Activated CD4-positive, alpha-beta T cell treated with anti-CD3 and anti-CD28 coated beads for 24 hours (primary cell): ENCODE measurements around the gene CFAP97.
"Not testable (repeated sequence)": the region's sequence is repeated elsewhere in the genome, so short reads cannot be mapped to it uniquely, and the experiment has no call there.

Source experiments
- DNase-seq, 2 donors: peaks; one replicate each; pipeline ENCODE4 v3.0.0-alpha.2; 2020; ENCODE audit warnings: low read depth in 2 of 2

The CFAP97 gene

DNA sequence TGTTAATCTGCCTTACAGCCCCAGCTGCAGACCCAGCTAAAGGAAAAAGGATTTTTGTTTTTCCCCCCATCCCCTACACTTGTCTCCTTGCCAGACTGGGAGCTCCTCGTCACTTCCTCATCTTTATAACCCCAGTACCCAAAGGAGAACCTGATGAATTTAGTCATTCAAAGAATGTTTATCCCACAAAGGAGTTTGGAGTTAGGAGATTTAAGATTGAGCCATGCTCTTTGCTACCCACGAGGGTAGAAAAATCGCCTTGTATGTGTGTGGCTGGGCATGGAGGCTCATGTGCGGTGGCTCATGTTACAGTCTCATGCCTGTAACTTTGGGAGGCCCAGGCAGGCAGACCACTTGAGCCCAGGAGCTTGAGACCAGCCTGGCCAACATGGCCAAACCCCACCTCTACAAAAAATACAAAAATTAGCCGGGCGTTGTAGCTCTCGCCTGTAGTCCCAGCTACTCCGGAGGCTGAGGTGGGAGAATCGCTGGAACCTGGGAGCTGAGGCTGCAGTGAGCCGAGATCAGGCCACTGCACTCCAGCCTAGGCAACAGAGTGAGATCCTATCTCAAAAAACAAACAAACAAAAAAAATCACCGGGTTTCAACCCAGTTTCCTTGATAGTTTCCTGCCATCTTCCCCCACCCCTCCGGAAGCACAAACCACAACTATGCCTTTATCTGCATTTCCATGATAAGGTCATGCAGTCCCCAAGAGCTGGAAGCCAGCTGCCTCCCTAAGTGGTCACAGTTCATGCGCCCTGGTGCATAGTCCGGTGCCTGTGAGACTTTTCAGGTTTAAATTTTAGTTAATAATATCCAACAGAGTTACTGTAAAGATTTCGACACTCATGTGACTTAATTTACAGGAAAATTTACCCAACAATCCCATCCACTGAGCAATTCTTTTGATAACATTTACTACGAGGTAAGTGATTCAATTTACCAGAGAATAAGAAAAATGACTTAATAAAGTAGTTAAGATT, 1.5 kb downstream of the CFAP97 start:
- no peak for DNase-seq

DNA sequence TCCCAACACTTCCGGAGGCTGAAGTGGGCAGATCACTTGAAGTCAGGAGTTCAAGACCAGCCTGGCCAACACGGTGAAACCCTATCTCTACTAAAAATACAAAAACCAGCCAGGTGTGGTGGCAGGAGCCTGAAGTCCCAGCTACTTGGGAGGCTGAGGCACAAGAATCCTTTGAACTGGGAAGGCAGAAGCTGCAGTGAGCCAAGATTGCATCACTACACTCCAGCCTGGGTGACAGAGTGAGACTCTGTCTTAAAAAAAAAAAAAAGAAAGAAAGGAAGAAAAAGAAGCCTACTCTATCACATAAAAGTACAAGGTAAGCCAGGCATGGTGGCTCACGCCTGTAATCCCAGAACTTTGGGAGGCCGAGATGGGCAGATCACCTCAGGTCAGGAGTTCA, 5.6 kb downstream of the CFAP97 start:
- DNase-seq: not testable (repeated sequence)

DNA sequence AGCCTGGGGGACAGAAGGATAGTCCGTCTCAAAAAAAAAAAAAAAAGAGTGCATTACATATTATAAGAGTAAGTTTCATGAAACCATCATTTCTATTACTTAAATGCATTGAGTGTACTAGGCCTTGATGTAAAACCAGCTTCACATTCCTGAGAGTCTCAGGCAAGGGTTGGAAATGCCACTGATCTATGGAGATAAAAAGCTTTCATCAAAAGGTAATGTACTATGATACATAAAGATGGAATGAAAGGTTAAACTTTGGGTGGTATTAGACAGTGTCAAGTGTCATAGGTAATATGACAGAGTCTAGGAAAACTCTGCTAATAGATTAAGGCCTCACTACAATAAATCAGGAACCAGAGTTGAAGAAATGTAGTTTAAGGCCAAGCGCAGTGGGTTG, 7.4 kb downstream of the CFAP97 start:
- DNase-seq: no peak

DNA sequence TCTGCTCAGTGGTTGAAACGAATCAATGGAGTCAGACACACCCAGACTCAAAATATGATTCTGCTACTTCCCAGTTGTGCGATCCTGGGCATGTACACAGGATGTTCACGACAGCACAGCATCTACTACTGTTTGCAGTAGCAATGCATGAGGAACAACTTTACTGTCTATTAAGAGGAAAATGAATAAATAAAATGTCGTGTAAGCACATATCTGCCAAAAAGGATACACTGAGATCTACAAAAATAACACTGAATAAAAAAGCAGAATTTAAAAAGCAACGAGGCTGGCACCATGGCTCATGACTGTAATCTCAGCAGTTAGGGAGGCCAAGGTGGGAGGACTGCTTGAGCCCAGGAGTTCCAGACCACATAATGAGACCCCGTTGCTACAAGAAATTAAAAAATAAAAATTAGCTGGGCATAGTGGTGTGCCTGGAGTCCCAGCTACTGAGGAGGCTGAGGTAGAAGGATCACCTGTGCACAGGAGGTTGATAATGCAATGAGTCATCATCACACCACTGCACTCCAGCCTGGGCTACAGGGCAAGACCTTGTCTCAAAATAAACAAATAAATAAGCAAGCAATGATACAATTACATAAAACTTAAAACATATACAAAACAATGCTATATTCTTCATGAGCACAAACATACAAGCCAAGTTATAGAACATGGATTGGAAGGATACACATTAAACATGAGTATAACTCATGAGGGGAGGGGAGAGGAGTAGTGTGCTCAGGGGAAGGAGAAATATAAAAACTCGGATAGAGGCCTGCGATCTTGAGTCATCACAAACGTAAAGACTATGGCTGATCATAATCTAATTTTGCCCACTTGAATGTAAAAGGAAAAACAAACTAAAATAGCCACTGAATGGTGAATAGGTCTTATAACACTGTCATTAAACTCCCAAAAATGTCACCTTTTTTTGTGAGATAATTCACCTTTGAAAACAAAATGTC, 8.6 kb downstream of the CFAP97 start:
- no peak for DNase-seq

DNA sequence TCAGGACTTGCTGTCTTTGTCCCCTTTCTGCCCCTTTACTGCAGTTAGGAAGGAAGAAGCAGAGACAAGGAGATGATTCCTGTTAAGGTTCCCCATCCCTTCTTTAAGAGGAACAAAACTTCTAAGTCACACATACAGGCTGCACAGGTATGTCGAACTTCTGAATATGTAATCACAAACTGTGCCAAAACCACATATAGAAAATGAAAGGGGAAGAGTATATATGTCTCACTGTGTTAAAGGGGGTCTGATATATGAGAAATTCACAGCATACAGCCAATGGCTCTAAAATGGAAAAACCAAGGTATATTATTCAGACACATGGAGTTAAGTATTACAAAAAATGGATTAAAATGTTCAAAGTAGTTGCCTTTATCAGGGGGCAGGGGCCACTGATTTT, 11.7 kb downstream of the CFAP97 start:
- no peak for DNase-seq

DNA sequence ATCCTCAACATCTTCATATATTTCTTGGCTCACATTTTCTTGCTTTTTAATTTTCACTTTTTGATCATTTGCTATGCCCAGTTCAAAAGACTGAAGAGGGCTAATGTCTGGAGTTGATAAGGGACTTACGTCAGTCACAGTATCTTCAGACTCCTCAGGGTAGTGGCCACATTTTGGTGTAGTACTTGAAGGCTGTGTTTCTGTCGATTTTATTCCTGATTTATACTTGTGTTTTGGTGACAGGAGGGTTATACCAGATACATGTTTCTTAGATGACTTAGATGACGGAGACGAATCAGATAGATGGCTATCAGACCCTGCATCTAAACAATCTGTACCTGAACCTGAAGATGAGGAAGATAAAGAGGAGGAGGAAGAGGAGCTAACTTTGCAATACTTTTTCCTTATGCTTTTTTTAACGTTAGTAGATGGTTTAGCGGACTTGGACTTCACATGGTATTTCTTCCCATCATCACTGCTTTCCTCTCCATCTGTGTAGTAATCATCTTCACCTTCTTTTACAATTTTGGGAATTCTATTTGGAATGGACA, 13.4 kb downstream of the CFAP97 start:
- DNase-seq: no peak

DNA sequence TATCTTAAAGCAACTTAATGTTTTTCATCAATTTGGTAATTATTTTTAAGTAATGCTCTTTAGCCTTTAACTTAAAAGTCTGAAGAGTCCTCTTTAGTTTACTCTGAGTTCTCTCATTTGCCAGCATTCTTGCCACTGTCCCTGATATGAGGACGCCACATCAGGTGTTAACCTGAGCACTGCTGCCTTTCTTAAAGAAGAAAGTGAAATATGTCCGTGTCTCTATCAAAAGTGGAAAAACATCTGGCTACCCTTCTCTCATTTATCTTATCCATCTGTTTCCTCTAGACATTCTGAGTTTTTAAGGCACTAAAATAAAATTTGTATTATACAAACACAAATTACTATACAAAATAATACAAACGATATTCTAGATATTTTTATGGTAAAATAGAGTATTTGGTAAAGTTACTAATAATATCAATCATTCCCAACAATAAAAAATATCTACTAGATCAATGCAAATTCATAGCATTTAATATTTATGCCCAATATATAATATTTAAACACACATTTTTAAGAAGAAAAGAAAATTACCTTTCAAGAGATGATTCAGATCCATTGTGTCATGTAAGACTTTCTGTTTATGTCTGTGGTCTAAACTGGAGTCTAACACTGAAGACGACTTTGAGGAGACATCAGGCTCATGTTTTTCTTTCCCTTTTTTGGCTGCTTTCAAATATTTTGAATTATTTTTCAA, 14.0 kb downstream of the CFAP97 start:
- DNase-seq: no peak

DNA sequence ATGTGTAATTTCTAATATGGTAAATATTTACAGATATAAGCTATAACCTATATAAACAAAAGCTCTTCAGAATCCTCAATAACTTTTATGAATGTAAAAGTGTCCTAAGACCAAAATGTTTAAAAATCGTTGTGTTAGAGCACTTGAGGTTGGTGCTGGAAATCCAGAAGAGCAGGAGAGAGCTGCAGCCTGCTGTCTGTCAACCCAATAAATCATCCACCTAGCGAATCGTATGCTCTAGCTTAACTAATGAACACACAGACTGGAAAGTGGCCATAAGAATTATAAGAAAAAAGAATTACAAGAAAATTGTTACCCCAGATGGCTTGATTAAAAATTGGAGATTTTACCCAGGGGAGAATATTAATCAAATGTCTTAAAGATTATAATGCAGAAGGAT, 17.0 kb downstream of the CFAP97 start:
- no peak for DNase-seq

DNA sequence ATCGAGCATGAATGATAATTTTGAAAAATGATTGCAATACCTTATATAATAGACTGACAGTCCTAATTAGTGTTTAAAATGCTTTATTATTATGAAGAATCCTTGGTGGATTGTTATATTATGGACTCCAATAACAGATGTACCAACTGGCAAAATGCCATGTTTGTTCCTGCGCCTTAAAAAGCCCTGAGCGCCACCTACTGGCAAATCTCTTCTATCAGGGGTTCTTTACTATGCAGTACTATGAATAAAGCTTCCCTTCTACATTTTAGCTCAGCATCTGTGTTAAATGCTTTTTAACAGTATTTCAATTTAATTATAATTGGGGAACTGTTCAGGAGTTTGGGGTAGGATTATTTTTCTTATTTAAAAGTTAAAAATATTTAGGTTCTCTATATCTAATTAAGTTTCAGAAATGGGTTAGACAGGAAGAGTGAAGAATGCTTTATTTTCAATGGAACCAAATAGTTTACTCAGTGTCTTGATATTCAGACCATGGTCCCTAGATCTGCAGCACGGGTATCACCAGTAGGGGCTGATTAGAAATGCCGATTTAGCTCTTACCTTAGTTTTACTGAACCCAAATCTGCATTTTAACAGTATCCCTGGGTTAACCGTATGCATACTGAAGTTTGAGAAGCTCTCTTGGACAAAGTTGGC, 20.0 kb downstream of the CFAP97 start:
- DNase-seq: peak; percentile 58 to 67

DNA sequence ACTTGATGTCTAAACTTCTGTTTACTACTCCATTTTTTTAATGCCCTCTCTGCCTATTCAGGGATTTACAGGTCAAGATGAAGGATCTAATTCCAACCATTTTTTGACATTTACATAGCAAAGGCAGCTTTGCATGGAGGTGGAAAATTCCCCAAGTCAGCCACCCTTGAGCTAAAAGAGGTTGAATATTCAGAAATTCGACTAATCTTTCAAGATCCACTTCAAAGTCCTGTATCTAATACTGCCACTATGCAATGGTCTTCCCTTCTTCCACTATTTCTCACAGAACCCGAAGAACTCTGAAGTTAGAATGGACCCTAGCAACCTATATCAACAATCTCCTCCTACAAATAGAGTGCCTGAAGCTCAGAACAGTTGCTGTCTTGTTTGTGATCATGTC, 21.6 kb downstream of the CFAP97 start:
- DNase-seq: no peak

DNA sequence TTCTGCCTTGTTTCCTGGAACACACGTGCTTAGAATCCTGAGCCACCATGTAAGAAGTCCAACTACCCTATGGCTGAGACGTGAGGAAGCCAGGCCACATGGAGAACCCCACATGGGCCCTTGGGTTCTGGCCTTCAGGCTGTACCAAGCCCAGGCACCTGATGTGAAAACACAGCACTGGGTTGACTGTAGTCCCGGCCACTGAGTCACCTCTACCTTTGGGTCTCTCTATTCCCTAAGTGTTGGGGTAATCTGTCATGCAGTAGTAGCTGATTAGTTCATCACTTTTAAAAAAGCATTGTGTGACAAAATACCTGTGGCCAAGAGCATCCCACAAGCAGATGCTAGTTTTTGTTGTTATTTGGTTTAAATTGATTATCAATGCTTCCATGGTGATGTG, 24.3 kb downstream of the CFAP97 start:
- no peak for DNase-seq

DNA sequence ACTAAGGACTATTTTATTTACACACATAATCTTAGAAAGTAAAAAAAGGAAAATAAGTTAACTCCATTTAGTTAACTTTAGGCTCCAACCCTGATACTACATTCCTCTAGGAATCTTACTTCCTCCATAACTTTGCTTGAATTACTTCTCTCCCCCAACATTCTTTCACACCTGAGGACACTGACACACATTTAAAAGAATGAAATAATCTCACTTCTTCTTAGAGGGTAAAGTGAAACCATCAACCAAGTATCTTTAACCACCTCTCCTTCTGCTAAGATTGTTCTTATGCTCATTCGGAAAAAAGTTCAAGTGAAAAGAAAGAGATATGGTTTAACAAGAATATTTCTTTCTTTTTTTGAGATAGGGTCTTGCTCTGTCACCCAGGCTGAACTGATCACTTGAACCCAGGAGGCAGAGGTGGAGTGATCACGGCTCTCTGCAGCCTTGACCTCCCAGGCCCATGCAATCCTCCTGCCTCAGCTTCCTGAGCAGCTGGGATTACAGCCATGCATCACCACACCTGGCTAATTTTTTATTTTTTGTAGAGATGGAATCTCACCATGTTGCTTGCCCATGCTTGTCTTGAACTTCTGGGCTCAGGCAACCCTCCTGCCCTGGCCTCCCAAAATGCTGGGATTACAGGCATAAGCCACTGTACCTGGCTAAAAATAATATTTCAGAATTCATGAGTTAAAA, 32.3 kb downstream of the CFAP97 start:
- no peak for DNase-seq

DNA sequence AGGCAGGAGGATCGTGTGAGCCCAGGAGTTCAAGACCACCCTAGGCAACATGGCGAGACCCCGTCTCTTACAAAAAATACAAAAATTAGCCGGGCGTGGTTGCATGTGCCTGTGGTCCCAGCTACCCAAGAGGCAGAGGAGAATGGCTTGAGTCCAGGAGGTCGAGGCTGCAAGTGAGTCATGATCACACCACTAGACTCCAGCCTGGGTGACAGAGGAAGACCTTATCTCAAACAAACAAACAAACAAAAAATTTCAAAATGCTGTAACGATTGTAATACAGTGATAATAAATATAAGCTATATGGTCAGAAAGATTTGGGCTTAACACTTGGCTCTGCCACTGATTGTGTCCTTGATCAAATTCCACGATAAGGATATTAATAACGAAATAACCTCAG, 36.6 kb downstream of the CFAP97 start:
- no peak for DNase-seq

DNA sequence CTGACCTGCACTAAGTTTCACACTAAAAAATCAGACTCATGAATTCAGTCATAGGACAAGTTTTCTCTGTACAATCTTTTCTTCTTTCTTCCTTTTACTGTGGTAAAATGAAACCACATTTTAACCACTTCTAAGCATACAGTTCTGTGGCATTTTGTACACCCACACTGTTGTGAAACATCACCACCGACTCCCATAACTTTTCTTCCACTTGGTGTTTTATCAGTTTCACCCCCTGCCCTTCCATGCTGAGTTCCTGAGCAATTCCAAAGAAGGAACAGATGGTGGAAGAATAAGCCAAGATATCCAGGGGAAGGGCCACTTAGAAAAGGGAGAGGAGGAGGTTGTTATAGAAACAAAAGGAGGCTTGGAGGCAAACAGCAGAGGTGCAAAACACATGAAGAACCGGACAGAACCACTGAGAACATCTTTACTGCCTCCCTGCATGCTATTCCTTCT, 38.2 kb downstream of the CFAP97 start:
- DNase-seq: no peak

DNA sequence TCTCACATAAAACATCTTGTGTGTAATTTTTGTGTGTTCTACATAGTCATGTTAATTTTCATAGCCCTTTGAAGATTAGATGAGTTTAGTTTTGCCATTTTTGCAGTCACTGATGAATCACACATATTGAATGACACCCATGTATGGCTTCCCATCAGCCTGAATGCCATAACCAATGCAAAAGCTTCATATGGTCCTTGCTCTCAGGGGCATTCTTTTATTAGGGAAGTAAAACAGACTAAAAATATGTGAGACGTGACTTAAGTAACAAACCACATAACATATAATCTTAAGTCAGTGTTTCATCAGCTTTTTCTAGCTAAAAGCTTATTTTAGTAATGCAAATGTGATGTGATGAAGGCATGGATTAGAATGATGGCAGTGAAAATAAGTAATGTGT, 52.5 kb downstream of the CFAP97 start:
- DNase-seq: no peak

DNA sequence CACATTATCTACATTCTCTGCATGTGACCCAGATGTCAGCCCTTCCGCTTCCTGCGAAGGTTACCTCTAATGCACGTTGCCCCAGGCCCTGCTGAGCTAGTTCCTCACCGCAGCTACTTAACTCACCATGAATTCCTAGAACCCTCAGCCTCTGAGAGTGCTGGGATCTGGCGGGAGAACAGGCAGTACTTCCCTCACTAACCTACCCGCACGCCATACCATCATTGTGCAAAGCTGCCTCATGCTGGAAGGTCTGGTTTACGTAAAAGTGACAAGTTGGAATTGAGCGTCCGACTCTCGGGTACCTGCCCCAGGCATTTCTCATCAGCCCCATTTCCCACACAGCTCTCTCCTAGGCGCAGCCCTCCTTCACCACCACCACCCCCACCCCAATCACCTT, 54.4 kb downstream of the CFAP97 start:
- no peak for DNase-seq

DNA sequence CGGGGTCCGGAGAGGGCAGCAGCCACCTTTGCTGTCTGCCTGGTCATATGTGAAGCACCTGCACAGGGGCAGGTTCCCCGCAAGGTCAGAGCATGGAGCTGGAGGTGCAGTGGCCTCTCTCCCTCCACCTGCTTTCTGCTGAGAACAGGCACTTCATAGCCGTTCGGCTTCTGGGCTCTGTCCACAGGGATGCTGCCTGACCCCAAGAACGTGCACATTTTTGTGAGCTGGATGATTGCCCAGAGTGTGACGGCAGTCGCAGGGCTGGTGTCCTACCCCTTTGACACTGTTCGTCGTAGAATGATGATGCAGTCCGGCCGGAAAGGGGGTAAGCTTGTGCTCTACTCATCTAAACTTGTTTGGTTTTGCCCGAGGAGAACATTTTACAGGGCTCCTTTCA, 58.2 kb downstream of the CFAP97 start:
- DNase-seq: no peak

DNA sequence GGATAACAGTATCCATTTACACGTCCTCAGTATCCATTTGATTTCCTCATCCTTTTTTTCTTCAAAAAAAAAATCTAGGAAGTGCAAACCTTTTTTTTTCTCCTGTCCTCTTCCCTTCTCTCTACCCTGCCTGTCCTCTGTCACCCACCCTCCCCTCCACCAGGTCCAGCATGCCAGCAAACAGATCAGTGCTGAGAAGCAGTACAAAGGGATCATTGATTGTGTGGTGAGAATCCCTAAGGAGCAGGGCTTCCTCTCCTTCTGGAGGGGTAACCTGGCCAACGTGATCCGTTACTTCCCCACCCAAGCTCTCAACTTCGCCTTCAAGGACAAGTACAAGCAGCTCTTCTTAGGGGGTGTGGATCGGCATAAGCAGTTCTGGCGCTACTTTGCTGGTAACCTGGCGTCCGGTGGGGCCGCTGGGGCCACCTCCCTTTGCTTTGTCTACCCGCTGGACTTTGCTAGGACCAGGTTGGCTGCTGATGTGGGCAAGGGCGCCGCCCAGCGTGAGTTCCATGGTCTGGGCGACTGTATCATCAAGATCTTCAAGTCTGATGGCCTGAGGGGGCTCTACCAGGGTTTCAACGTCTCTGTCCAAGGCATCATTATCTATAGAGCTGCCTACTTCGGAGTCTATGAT, 59.1 kb downstream of the CFAP97 start:
- DNase-seq: no peak

DNA sequence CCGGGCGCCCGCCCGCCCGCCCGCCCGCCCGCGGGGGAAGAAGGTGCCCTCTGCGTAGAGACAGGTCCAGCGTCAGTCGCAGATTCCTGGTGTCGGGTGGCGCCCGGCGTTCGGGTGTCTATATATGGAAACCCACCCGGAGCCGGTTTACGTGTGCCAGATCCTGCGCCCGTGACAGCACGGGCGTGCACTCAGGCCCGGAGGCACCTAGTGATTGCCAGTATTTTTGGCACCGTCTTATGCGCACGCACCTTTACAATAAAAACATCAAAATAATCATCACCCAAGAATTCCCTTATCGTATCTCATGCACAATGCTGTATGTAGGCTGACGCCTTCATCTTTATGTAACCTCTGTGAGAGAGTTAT, 60.2 kb downstream of the CFAP97 start:
- no peak for DNase-seq
